WTC11 (cell line): ENCODE measurements around the gene ARL10. TPM values are rescaled to one million over a fixed set of nuclear protein-coding genes. Genes with fewer than 3 reads are reported as not detected.

Source experiments
- ATAC-seq: fragments of 200-7000 bp; cut with Tn5 transposase; 2 replicates; pipeline ENCODE4 v1.10.0; 2021; ENCODE audit warnings: mild to moderate bottlenecking, moderate library complexity
- CTCF ChIA-PET: fragments of 300-600 bp; sonication (Branson Sonifier 250); formaldehyde crosslinking; loops from one replicate; lab custom pipeline; 2021; ENCODE audit warnings: antibody characterized with exemption; lab: Charles Lee
- POLR2A ChIA-PET: fragments of 350-600 bp; sonication (Branson Sonifier 250); formaldehyde crosslinking; loops from one replicate; lab custom pipeline; 2021; ENCODE audit warnings: antibody characterized with exemption; lab: Charles Lee
- DNase-seq: peaks from one replicate; pipeline ENCODE4 v3.0.0; 2021; ENCODE audit warnings: low spot score
- H3K27ac Mint-ChIP-seq: 2 replicates; pipeline ENCODE4 v1.8.0; 2021; ENCODE audit warnings: mixed read lengths
- H3K27me3 Mint-ChIP-seq: 2 replicates; pipeline ENCODE4 v1.8.0; 2021; ENCODE audit warnings: low read depth, mild to moderate bottlenecking, moderate library complexity, mixed read lengths
- H3K36me3 Mint-ChIP-seq: 2 replicates; pipeline ENCODE4 v1.8.0; 2021; ENCODE audit warnings: mixed read lengths
- H3K4me1 Mint-ChIP-seq: 2 replicates; pipeline ENCODE4 v1.8.0; 2022; ENCODE audit warnings: mixed read lengths
- H3K4me3 Mint-ChIP-seq: 2 replicates; pipeline ENCODE4 v1.8.0; 2021; ENCODE audit warnings: mild to moderate bottlenecking, moderate library complexity, mixed read lengths
- H3K9me3 Mint-ChIP-seq: 2 replicates; pipeline ENCODE4 v1.8.0; 2021; ENCODE audit warnings: mixed read lengths
- ATF1 ChIP-seq: sonication (generic); formaldehyde crosslinking; IDR thresholded peaks from 2 replicates; pipeline ENCODE4 v1.8.1; 2023; ENCODE audit warnings: mild to moderate bottlenecking, moderate library complexity, missing genetic modification reagents
- ELF4 ChIP-seq: sonication (generic); formaldehyde crosslinking; IDR thresholded peaks from 2 replicates; pipeline ENCODE4 v1.8.1; 2022; ENCODE audit warnings: low read depth, mild to moderate bottlenecking, moderate library complexity, missing genetic modification reagents
- ESRRA ChIP-seq: sonication (generic); formaldehyde crosslinking; IDR thresholded peaks from 2 replicates; pipeline ENCODE4 v1.8.1; 2022; ENCODE audit warnings: mild to moderate bottlenecking, missing genetic modification reagents, borderline replicate concordance
- GABPB1 ChIP-seq: sonication (generic); formaldehyde crosslinking; IDR thresholded peaks from 2 replicates; pipeline ENCODE4 v1.8.1; 2023; ENCODE audit warnings: mild to moderate bottlenecking, missing genetic modification reagents
- GTF2I ChIP-seq: fragments of 250-450 bp; sonication (Bioruptor Pico); conservative IDR thresholded peaks from 2 replicates; pipeline ENCODE4 v1.4.0; 2021; ENCODE audit warnings: mild to moderate bottlenecking
- JAZF1 ChIP-seq: fragments of 250-450 bp; sonication (Bioruptor Pico); IDR thresholded peaks from 2 replicates; pipeline ENCODE4 v1.9.0; 2021; ENCODE audit warnings: moderate library complexity, mild to moderate bottlenecking, inconsistent platforms
- KAT7 ChIP-seq: sonication (generic); formaldehyde crosslinking; IDR thresholded peaks from 2 replicates; pipeline ENCODE4 v1.8.1; 2023; ENCODE audit warnings: missing genetic modification reagents, mild to moderate bottlenecking, borderline replicate concordance
- MYBL2 ChIP-seq: sonication (generic); formaldehyde crosslinking; IDR thresholded peaks from 2 replicates; pipeline ENCODE4 v1.8.1; 2023; ENCODE audit warnings: mild to moderate bottlenecking, moderate library complexity, missing genetic modification reagents
- RORB ChIP-seq: fragments of 250-450 bp; sonication (Bioruptor Pico); IDR thresholded peaks from 2 replicates; pipeline ENCODE4 v1.9.0; 2021; ENCODE audit warnings: mild to moderate bottlenecking
- SMAD3 ChIP-seq: sonication (generic); formaldehyde crosslinking; IDR thresholded peaks from 2 replicates; pipeline ENCODE4 v1.8.0; 2022; ENCODE audit warnings: missing genetic modification reagents, mild to moderate bottlenecking, borderline replicate concordance
- SMAD4 ChIP-seq: sonication (generic); formaldehyde crosslinking; IDR thresholded peaks from 2 replicates; pipeline ENCODE4 v1.8.0; 2022; ENCODE audit warnings: mild to moderate bottlenecking, missing genetic modification reagents
- TP53 ChIP-seq: sonication (generic); formaldehyde crosslinking; IDR thresholded peaks from 2 replicates; pipeline ENCODE4 v1.8.1; 2023; ENCODE audit warnings: mild to moderate bottlenecking, missing genetic modification reagents
- ZNF121 ChIP-seq: sonication (generic); formaldehyde crosslinking; IDR thresholded peaks from 2 replicates; pipeline ENCODE4 v1.8.0; 2023; ENCODE audit warnings: missing genetic modification reagents
- ZNF138 ChIP-seq: sonication (generic); formaldehyde crosslinking; conservative IDR thresholded peaks from 2 replicates; pipeline ENCODE4 v1.8.1; 2022; ENCODE audit warnings: mild to moderate bottlenecking, moderate library complexity, missing genetic modification reagents
- ZNF219 ChIP-seq: sonication (generic); formaldehyde crosslinking; IDR thresholded peaks from 2 replicates; pipeline ENCODE4 v1.8.0; 2023; ENCODE audit warnings: missing genetic modification reagents, mild to moderate bottlenecking, borderline replicate concordance
- ZNF263 ChIP-seq: sonication (generic); formaldehyde crosslinking; IDR thresholded peaks from 2 replicates; pipeline ENCODE4 v1.8.1; 2022; ENCODE audit warnings: low read depth, mild to moderate bottlenecking, moderate library complexity, missing genetic modification reagents
- ZNF423 ChIP-seq: fragments of 250-450 bp; sonication (Bioruptor Pico); IDR thresholded peaks from 2 replicates; pipeline ENCODE4 v2.1.2; 2022; ENCODE audit warnings: mild to moderate bottlenecking, moderate library complexity
- total RNA-seq: library from RNA; stranded (reverse); gene quantifications from 3 replicates; pipeline ENCODE4 v1.2.3, GENCODE V29; 2021
- TF ChIP-seq, protein P1 (sequence below): sonication (generic); formaldehyde crosslinking; IDR thresholded peaks from 2 replicates; pipeline ENCODE4 v1.8.1; 2022; ENCODE audit warnings: mild to moderate bottlenecking, missing genetic modification reagents, moderate library complexity, borderline replicate concordance
- TF ChIP-seq, protein P2 (sequence below): sonication (generic); formaldehyde crosslinking; conservative IDR thresholded peaks from 2 replicates; pipeline ENCODE4 v1.8.1; 2023; ENCODE audit warnings: mild to moderate bottlenecking, low read depth, missing genetic modification reagents, moderate library complexity
- TF ChIP-seq, protein P3 (sequence below): fragments of 250-450 bp; sonication (Bioruptor Pico); IDR thresholded peaks from 2 replicates; pipeline ENCODE4 v1.9.0; 2021; ENCODE audit warnings: mild to moderate bottlenecking, borderline replicate concordance
- TF ChIP-seq, protein P4 (sequence below): fragments of 250-450 bp; sonication (Bioruptor Pico); conservative IDR thresholded peaks from 2 replicates; pipeline ENCODE4 v1.9.0; 2021; ENCODE audit warnings: mild to moderate bottlenecking
- TF ChIP-seq, protein P5 (sequence below): sonication (generic); formaldehyde crosslinking; IDR thresholded peaks from 2 replicates; pipeline ENCODE4 v1.8.1; 2022; ENCODE audit warnings: mild to moderate bottlenecking, moderate library complexity, missing genetic modification reagents
- TF ChIP-seq, protein P6 (sequence below): fragments of 200-600 bp; IDR thresholded peaks from 2 replicates; pipeline ENCODE4 v1.8.0; 2022; ENCODE audit warnings: antibody characterized with exemption

Gene ARL10
- total RNA-seq, 1 experiment from 2014 or later = 6.8 TPM

DNA sequence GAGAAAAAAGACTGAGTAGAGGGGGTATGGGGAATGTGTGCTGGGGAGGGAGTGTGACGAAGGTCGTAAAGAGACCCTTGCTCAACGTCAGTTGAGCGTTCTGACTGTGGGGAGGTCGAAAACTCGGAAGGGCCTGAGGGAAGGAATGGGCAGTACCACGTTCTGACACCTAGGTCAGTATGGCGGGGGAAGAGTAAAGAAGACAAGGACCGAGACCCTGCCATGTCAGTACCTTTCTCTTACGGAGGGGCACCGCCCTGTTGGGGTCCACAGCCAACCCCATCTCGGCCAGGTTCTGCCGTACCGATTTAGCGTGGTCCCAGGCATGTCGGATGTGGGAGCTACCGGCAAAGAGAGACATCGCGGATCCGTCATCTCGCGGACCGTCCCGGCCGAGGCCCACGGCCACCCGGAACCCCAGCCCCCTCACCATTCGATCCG, 22.7 kb downstream of the ARL10 start (continued):
- no peak for TF ChIP-seq ESRRA (CRISPR knock-in tag)
- no peak for TF ChIP-seq GABPB1
- no peak for TF ChIP-seq ZNF138 (CRISPR knock-in tag)
- TF ChIP-seq, protein P1, sequence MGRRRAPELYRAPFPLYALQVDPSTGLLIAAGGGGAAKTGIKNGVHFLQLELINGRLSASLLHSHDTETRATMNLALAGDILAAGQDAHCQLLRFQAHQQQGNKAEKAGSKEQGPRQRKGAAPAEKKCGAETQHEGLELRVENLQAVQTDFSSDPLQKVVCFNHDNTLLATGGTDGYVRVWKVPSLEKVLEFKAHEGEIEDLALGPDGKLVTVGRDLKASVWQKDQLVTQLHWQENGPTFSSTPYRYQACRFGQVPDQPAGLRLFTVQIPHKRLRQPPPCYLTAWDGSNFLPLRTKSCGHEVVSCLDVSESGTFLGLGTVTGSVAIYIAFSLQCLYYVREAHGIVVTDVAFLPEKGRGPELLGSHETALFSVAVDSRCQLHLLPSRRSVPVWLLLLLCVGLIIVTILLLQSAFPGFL (CRISPR knock-in tag) = 0 out of 2 replicates have a peak, but pooled peaks have one; percentile 43
- TF ChIP-seq, protein P2, sequence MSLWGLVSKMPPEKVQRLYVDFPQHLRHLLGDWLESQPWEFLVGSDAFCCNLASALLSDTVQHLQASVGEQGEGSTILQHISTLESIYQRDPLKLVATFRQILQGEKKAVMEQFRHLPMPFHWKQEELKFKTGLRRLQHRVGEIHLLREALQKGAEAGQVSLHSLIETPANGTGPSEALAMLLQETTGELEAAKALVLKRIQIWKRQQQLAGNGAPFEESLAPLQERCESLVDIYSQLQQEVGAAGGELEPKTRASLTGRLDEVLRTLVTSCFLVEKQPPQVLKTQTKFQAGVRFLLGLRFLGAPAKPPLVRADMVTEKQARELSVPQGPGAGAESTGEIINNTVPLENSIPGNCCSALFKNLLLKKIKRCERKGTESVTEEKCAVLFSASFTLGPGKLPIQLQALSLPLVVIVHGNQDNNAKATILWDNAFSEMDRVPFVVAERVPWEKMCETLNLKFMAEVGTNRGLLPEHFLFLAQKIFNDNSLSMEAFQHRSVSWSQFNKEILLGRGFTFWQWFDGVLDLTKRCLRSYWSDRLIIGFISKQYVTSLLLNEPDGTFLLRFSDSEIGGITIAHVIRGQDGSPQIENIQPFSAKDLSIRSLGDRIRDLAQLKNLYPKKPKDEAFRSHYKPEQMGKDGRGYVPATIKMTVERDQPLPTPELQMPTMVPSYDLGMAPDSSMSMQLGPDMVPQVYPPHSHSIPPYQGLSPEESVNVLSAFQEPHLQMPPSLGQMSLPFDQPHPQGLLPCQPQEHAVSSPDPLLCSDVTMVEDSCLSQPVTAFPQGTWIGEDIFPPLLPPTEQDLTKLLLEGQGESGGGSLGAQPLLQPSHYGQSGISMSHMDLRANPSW = no peak
- no peak for TF ChIP-seq GTF2I (CRISPR knock-in tag)
- no peak for TF ChIP-seq JAZF1 (CRISPR knock-in tag)
- TF ChIP-seq SMAD3 (CRISPR knock-in tag) = 0 out of 2 replicates have a peak, but pooled peaks have one; percentile 15
- TF ChIP-seq, all 79 proteins: peak for 6

DNA sequence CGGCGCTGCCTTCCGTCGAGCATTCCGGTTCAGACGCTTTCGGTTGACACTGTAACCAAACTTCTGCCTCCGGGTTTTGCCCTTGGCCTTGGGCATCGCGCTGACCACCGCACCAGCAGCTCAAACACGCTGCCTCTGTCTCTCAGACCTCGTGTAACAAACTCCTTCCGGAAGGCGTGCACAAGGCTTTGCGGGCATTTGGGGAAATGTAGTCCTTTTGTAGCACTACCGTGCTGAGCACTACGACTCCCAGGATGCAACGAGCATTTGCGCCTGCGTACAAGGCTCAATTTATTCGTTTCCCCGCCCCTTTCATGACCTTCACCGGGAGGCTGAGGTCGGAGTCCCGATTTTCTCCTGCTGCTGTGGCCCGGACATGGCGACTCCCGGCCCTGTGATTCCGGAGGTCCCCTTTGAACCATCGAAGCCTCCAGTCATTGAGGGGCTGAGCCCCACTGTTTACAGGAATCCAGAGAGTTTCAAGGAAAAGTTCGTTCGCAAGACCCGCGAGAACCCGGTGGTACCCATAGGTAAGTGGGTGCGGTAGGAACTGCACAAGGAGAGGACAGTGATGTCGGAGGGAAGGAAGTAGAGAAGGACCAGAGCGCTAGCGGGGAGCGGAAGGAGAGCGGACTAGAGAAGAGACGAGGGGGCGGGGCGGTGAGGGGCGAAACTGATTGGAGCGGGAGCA, 23.3 kb downstream of the ARL10 start, which contains the start of the genes HIGD2A and NOP16:
Gene HIGD2A, plus strand, starts transcription at position 308 of the 691 bp plus-strand sequence. Its CDS starts 69 bp downstream, at position 377.
Gene NOP16, minus strand, starts transcription at position 155 of the 691 bp plus-strand sequence. Its CDS starts 59 bp downstream, at position 96.
- H3K4me1 Mint-ChIP-seq = peaks cover 19% of the 10 kb centered on the region
- DNase-seq (peak; percentile 99), ATAC-seq (peak; percentile 92)
- peak within 1 kb of the TSS; percentile 99 for H3K4me3 Mint-ChIP-seq
- H3K27ac Mint-ChIP-seq = peak within 1 kb of the TSS; percentile 100
- ChIA-PET POLR2A (interaction anchor here (0.8 to 2.0 kb wide), 2 partner anchors 148 to 154 kb away, joined by 3 to 5 read pairs; partner anchors contain the start of gene RNF44), CTCF (interaction anchor here (1.0 to 2.6 kb wide), 5 partner anchors 16 to 659 kb away, joined by 3 to 12 read pairs (median 8); partner anchors contain the start of genes CLTB, FAF2 and RNF44)
- no peaks in the 10 kb centered on the region for H3K9me3 Mint-ChIP-seq
- no peaks in the 10 kb centered on the region; the same call in 1 of the 2 replicates for H3K27me3 Mint-ChIP-seq
- peaks cover 30% of the 10 kb centered on the region for H3K36me3 Mint-ChIP-seq
- TF ChIP-seq SMAD4 (CRISPR knock-in tag) (no peak), KAT7 (CRISPR knock-in tag) (peak; percentile 92; the same call in 1 of the 2 replicates), RORB (CRISPR knock-in tag) (no peak), ZNF121 (CRISPR knock-in tag) (no peak), TP53 (no peak), MYBL2 (peak; percentile 66), ZNF263 (no peak), GTF2I (CRISPR knock-in tag) (no peak), ATF1 (no peak), ZNF219 (CRISPR knock-in tag) (no peak), ZNF423 (CRISPR knock-in tag) (no peak), ELF4 (CRISPR knock-in tag) (no peak)
- TF ChIP-seq, protein P3, sequence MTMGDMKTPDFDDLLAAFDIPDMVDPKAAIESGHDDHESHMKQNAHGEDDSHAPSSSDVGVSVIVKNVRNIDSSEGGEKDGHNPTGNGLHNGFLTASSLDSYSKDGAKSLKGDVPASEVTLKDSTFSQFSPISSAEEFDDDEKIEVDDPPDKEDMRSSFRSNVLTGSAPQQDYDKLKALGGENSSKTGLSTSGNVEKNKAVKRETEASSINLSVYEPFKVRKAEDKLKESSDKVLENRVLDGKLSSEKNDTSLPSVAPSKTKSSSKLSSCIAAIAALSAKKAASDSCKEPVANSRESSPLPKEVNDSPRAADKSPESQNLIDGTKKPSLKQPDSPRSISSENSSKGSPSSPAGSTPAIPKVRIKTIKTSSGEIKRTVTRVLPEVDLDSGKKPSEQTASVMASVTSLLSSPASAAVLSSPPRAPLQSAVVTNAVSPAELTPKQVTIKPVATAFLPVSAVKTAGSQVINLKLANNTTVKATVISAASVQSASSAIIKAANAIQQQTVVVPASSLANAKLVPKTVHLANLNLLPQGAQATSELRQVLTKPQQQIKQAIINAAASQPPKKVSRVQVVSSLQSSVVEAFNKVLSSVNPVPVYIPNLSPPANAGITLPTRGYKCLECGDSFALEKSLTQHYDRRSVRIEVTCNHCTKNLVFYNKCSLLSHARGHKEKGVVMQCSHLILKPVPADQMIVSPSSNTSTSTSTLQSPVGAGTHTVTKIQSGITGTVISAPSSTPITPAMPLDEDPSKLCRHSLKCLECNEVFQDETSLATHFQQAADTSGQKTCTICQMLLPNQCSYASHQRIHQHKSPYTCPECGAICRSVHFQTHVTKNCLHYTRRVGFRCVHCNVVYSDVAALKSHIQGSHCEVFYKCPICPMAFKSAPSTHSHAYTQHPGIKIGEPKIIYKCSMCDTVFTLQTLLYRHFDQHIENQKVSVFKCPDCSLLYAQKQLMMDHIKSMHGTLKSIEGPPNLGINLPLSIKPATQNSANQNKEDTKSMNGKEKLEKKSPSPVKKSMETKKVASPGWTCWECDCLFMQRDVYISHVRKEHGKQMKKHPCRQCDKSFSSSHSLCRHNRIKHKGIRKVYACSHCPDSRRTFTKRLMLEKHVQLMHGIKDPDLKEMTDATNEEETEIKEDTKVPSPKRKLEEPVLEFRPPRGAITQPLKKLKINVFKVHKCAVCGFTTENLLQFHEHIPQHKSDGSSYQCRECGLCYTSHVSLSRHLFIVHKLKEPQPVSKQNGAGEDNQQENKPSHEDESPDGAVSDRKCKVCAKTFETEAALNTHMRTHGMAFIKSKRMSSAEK (CRISPR knock-in tag) = 0 out of 2 replicates have a peak, but pooled peaks have one; percentile 5
- TF ChIP-seq, protein P4, sequence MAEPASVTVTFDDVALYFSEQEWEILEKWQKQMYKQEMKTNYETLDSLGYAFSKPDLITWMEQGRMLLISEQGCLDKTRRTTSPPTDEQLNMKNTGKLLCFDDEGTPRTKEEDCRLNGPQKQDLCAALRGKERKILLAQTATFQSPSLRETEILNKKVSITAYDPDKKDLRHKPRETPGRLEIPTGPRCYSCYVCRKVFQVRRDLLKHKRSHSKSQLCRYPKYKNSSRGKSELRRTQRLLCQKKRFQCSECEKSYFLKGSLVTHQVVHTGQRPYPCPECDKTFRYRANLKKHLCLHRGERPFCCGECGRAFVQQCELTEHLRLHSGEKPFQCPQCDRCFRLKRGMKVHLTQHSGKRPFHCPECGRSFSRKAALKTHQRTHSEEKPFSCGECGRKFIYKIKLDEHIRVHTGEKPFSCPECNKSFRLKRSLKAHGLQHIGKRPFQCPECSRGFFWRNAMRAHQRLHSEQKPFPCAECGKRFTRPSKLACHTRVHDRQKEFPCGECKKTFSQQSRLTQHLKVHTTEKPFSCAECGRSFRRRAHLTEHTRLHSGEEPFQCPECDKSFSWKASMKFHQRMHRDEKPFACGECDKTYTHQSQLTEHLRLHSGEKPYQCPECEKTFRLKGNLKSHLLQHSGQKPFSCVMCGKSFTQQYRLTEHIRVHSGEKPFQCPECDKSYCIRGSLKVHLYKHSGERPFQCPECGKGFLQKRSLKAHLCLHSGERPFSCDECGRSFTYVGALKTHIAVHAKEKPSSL (CRISPR knock-in tag) = no peak
- TF ChIP-seq, protein P5, sequence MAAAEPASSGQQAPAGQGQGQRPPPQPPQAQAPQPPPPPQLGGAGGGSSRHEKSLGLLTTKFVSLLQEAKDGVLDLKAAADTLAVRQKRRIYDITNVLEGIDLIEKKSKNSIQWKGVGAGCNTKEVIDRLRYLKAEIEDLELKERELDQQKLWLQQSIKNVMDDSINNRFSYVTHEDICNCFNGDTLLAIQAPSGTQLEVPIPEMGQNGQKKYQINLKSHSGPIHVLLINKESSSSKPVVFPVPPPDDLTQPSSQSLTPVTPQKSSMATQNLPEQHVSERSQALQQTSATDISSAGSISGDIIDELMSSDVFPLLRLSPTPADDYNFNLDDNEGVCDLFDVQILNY (CRISPR knock-in tag) = no peak
- TF ChIP-seq, protein P6, sequence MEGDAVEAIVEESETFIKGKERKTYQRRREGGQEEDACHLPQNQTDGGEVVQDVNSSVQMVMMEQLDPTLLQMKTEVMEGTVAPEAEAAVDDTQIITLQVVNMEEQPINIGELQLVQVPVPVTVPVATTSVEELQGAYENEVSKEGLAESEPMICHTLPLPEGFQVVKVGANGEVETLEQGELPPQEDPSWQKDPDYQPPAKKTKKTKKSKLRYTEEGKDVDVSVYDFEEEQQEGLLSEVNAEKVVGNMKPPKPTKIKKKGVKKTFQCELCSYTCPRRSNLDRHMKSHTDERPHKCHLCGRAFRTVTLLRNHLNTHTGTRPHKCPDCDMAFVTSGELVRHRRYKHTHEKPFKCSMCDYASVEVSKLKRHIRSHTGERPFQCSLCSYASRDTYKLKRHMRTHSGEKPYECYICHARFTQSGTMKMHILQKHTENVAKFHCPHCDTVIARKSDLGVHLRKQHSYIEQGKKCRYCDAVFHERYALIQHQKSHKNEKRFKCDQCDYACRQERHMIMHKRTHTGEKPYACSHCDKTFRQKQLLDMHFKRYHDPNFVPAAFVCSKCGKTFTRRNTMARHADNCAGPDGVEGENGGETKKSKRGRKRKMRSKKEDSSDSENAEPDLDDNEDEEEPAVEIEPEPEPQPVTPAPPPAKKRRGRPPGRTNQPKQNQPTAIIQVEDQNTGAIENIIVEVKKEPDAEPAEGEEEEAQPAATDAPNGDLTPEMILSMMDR = no peak
